H1 (cell line): ENCODE data around the gene NEK9. TPM values are rescaled to one million over a fixed set of nuclear protein-coding genes. Genes with fewer than 3 reads are reported as not detected.

ENCODE experiments used
- CTCF ChIA-PET: fragments of 300-600 bp; sonication (Branson Sonifier 250); formaldehyde crosslinking; loops from one replicate; lab custom pipeline; 2021; ENCODE audit not compliant: partially characterized antibody; lab: Charles Lee
- POLR2A ChIA-PET: fragments of 300-600 bp; sonication (Branson Sonifier 250); formaldehyde crosslinking; loops from one replicate; lab custom pipeline; 2021; ENCODE audit warnings: inconsistent platforms; ENCODE audit not compliant: partially characterized antibody; lab: Charles Lee
- DNase-seq, 2 experiments: peaks; one replicate each; pipeline versions ENCODE4 v3.0.0 to v3.0.0-alpha.2; 2010 to 2022; ENCODE audit warnings: low spot score in 2 of 2, low read depth in 1 of 2, mixed read lengths in 1 of 2
- FAIRE-seq: peaks from 2 replicates; lab custom pipeline; 2011; peaks lifted over from hg19 to GRCh38; lab: Jason Lieb, UNC
- H2AFZ ChIP-seq: 2 replicates; pipeline ENCODE4 v1.8.1; 2012; ENCODE audit warnings: low read length, inconsistent platforms
- H2AK5ac ChIP-seq: 2 replicates; pipeline ENCODE4 v1.6.1; 2013; ENCODE audit warnings: low read depth, low read length
- H2BK120ac ChIP-seq: replicated peaks from 2 replicates; pipeline ENCODE3; 2013; ENCODE audit warnings: low read depth, low read length, inconsistent platforms
- H2BK12ac ChIP-seq: 2 replicates; pipeline ENCODE4 v1.6.1; 2013; ENCODE audit warnings: low read depth, low read length
- H2BK15ac ChIP-seq: 2 replicates; pipeline ENCODE4 v1.6.1; 2013; ENCODE audit warnings: low read length
- H2BK20ac ChIP-seq: 2 replicates; pipeline ENCODE4 v1.6.1; 2013; ENCODE audit warnings: low read length
- H2BK5ac ChIP-seq: 2 replicates; pipeline ENCODE4 v1.6.1; 2013; ENCODE audit warnings: low read depth, low read length
- H3K14ac ChIP-seq: 2 replicates; pipeline ENCODE4 v1.6.1; 2013; ENCODE audit warnings: inconsistent platforms; ENCODE audit not compliant: insufficient read length
- H3K18ac ChIP-seq: 2 replicates; pipeline ENCODE4 v1.6.1; 2013; ENCODE audit warnings: low read length; ENCODE audit errors: extremely low read depth
- H3K23ac ChIP-seq: 2 replicates; pipeline ENCODE4 v1.6.1; 2013; ENCODE audit warnings: inconsistent platforms; ENCODE audit not compliant: insufficient read length
- H3K23me2 ChIP-seq: 2 replicates; pipeline ENCODE4 v1.6.1; 2013; ENCODE audit warnings: low read depth, low read length
- H3K27ac ChIP-seq: 2 replicates; pipeline ENCODE4 v1.6.1; 2011; ENCODE audit warnings: low read depth, low read length, inconsistent platforms
- H3K27me3 ChIP-seq, 4 experiments: replicated peaks in 1 of 4; 1 replicate in 1 of 4; 2 replicates in 3 of 4; pipeline versions ENCODE4 v1.6.1 to v1.8.1; 2011 to 2013; ENCODE audit warnings: low read length in 3 of 4, mild to moderate bottlenecking in 3 of 4, inconsistent platforms in 2 of 4, mixed read lengths in 2 of 4, moderate library complexity in 1 of 4; ENCODE audit not compliant: control insufficient read depth in 3 of 4, insufficient read depth in 3 of 4; ENCODE audit errors: extremely low read depth in 1 of 4
- H3K36me3 ChIP-seq, 4 experiments: 2 replicates each; pipeline versions ENCODE4 v1.6.1 to v1.8.1; 2011 to 2013; ENCODE audit warnings: mild to moderate bottlenecking in 4 of 4, low read length in 3 of 4, moderate library complexity in 2 of 4, control low read depth in 1 of 4, inconsistent platforms in 1 of 4; ENCODE audit not compliant: insufficient read depth in 4 of 4, control insufficient read depth in 2 of 4
- H3K4ac ChIP-seq: replicated peaks from 2 replicates; pipeline ENCODE3; 2013; ENCODE audit warnings: low read length, low read depth, mixed read lengths, inconsistent platforms; ENCODE audit not compliant: insufficient read length
- H3K4me1 ChIP-seq, 4 experiments: replicated peaks in 1 of 4; 1 replicate in 1 of 4; 2 replicates in 3 of 4; pipeline versions ENCODE4 v1.6.1 to v1.8.1; 2011 to 2013; ENCODE audit warnings: low read length in 3 of 4, inconsistent platforms in 2 of 4, mixed read lengths in 1 of 4; ENCODE audit not compliant: insufficient read depth in 4 of 4, control insufficient read depth in 3 of 4
- H3K4me2 ChIP-seq, 2 experiments: 2 replicates each; pipeline versions ENCODE4 v1.6.1 to v1.8.1; 2011 to 2013; ENCODE audit warnings: low read depth in 2 of 2, low read length in 2 of 2, control low read depth in 1 of 2, inconsistent platforms in 1 of 2, mild to moderate bottlenecking in 1 of 2; ENCODE audit not compliant: insufficient read depth in 1 of 2
- H3K4me3 ChIP-seq, 4 experiments: fragments of 200-600, 300-600 bp in 1 of 4; sonication (generic), shearing (Covaris generic), sonication (Bioruptor Twin) in 1 of 4; 2 replicates each; pipeline versions ENCODE4 v1.5.1 to v1.8.1; 2011 to 2016; ENCODE audit warnings: low read length in 4 of 4, low read depth in 3 of 4, control low read depth in 2 of 4, inconsistent platforms in 2 of 4, mild to moderate bottlenecking in 2 of 4, mixed read lengths in 1 of 4, moderate library complexity in 1 of 4; ENCODE audit not compliant: insufficient read depth in 2 of 4; ENCODE audit errors: extremely low read depth in 1 of 4
- H3K56ac ChIP-seq: replicated peaks from 2 replicates; pipeline ENCODE3; 2013; ENCODE audit warnings: low read depth, mild to moderate bottlenecking, mixed read lengths, low read length, inconsistent platforms; ENCODE audit not compliant: insufficient read length
- H3K79me1 ChIP-seq: 2 replicates; pipeline ENCODE4 v1.6.1; 2013; ENCODE audit warnings: low read depth, low read length, control low read depth
- H3K79me2 ChIP-seq, 2 experiments: 2 replicates each; pipeline versions ENCODE4 v1.6.1 to v1.8.1; 2012 to 2013; ENCODE audit warnings: low read length in 2 of 2, mild to moderate bottlenecking in 2 of 2, inconsistent platforms in 1 of 2; ENCODE audit not compliant: insufficient read depth in 2 of 2, control insufficient read depth in 1 of 2
- H3K9ac ChIP-seq, 4 experiments: replicated peaks in 1 of 4; 1 replicate in 1 of 4; 2 replicates in 3 of 4; pipeline versions ENCODE4 v1.6.1 to v1.8.1; 2011 to 2013; ENCODE audit warnings: low read depth in 3 of 4, low read length in 3 of 4, control low read depth in 2 of 4, mild to moderate bottlenecking in 2 of 4, moderate library complexity in 2 of 4, inconsistent platforms in 1 of 4; ENCODE audit errors: extremely low read depth in 1 of 4
- H3K9me3 ChIP-seq, 2 experiments: 2 replicates each; pipeline versions ENCODE4 v1.6.1 to v1.8.1; 2012 to 2013; ENCODE audit warnings: mild to moderate bottlenecking in 2 of 2, moderate library complexity in 2 of 2, control low read depth in 1 of 2, inconsistent platforms in 1 of 2, low read depth in 1 of 2, low read length in 1 of 2, mixed read lengths in 1 of 2; ENCODE audit not compliant: insufficient read depth in 2 of 2
- H4K20me1 ChIP-seq, 2 experiments: replicated peaks in 1 of 2; 2 replicates each; pipeline versions ENCODE3 to v1.8.1; 2011 to 2013; ENCODE audit warnings: inconsistent platforms in 2 of 2, low read length in 2 of 2, mild to moderate bottlenecking in 1 of 2; ENCODE audit not compliant: insufficient read depth in 2 of 2, control insufficient read depth in 1 of 2
- H4K5ac ChIP-seq: 2 replicates; pipeline ENCODE4 v1.6.1; 2013; ENCODE audit warnings: low read length, low read depth, mixed read lengths, inconsistent platforms; ENCODE audit not compliant: insufficient read length
- H4K8ac ChIP-seq: 2 replicates; pipeline ENCODE4 v1.8.0; 2013; ENCODE audit warnings: mild to moderate bottlenecking, moderate library complexity, low read length, inconsistent platforms; ENCODE audit not compliant: insufficient read depth; ENCODE audit errors: extremely low read depth
- H4K91ac ChIP-seq: replicated peaks from 2 replicates; pipeline ENCODE3; 2013; ENCODE audit warnings: low read length, mixed read lengths, inconsistent platforms; ENCODE audit not compliant: insufficient read length
- MAFK ChIP-seq: IDR thresholded peaks from 2 replicates; pipeline ENCODE4 v1.6.1; 2012; ENCODE audit warnings: low read depth, mild to moderate bottlenecking, improper control_type of control experiment, low read length
- TBP ChIP-seq: IDR thresholded peaks from 2 replicates; pipeline ENCODE4 v1.6.1; 2011; ENCODE audit warnings: low read depth, low read length, improper control_type of control experiment
- WGBS, 2 experiments: shearing (Covaris generic) in 1 of 2; methylation state at CpG; one replicate each; pipeline versions ENCODE4 v1.1.6 to v1.1.7; 2013 to 2015; ENCODE audit warnings: low lambda C conversion rate in 2 of 2, mixed read lengths in 2 of 2, inconsistent platforms in 1 of 2, low coverage in 1 of 2, missing lambda C conversion rate in 1 of 2; ENCODE audit not compliant: insufficient replicate concordance in 2 of 2, insufficient coverage in 1 of 2, insufficient read length in 1 of 2; ENCODE audit errors: extremely low coverage in 1 of 2, missing lambda C conversion rate in 1 of 2; 5-methylcytosine and 5-hydroxymethylcytosine counted together
- polyA plus RNA-seq, 7 experiments: library from polyadenylated mRNA; depleted of rRNA in 3 of 7; stranded (reverse) in 5 of 7; unstranded in 2 of 7; fragments of >200 nt in 5 of 7; fragments of 200-250 nt in 2 of 7; gene quantifications; 1 replicate in 5 of 7; 2 replicates in 1 of 7; 4 replicates in 1 of 7; pipeline versions ENCODE4 v1.2.1 to v1.2.3, GENCODE V29; 2011 to 2013; ENCODE audit warnings: missing spikeins in 2 of 7, mixed read lengths in 2 of 7
- total RNA-seq: library from RNA; stranded (reverse); fragmentation: NEBNext Ultra II Directional; extraction: Animal tissue kit (Norgen Biotek cat#: 25700); gene quantifications from 2 replicates; pipeline ENCODE4 v1.2.1, GENCODE V29; 2021

NEK9 gene
- total and polyA plus RNA-seq, 2 of the 8 experiments (the other 6 are each of a cell fraction or from before 2014, with no cell fraction given), result 16.0 to 43.6 TPM

- Histone ChIP-seq H3K23ac (no peak overlapping the region), H3K36me3 (peaks cover 8 to 29% (median 21%) of the 10 kb centered on the region in 4 experiments), H3K9me3 (no peaks in the 10 kb centered on the region), H3K79me2 (no peaks in the 10 kb centered on the region), H4K20me1 (no peaks in the 10 kb centered on the region), H3K23me2 (no peaks in the 10 kb centered on the region), H3K9ac (no peak overlapping the region), H3K4me3 (no peak overlapping the region), H3K4me2 (no peak overlapping the region)
- TF ChIP-seq MAFK (no peak), TBP (no peak)
- TF ChIP-seq, all 59 proteins: peak for 0
- H2BK12ac ChIP-seq, result no peak overlapping the region
- H4K5ac ChIP-seq, result no peak overlapping the region
- no peaks in the 10 kb centered on the region for H3K4me1 ChIP-seq
- no peak overlapping the region for H2BK5ac ChIP-seq
- DNase-seq (no peak), FAIRE-seq (no peak)
- H3K14ac ChIP-seq, result no peak overlapping the region
- H3K56ac ChIP-seq, result no peak overlapping the region
- H3K27ac ChIP-seq, result no peak overlapping the region
- H2AK5ac ChIP-seq, result no peak overlapping the region
- no peak overlapping the region for H3K18ac ChIP-seq
- H2BK20ac ChIP-seq, result no peak overlapping the region
- H3K4ac ChIP-seq, result no peak overlapping the region
- no peaks in the 10 kb centered on the region for H3K27me3 ChIP-seq
- H2AFZ ChIP-seq, result no peak overlapping the region
- no peaks in the 10 kb centered on the region; the same call in 1 of the 2 replicates for H3K79me1 ChIP-seq
- ChIA-PET CTCF (no interaction called here), POLR2A (no interaction called here)
- no peak overlapping the region for H4K91ac ChIP-seq
- no peak overlapping the region for H2BK120ac ChIP-seq
- H4K8ac ChIP-seq, result no peak overlapping the region
- H2BK15ac ChIP-seq, result no peak overlapping the region
- WGBS, 2 experiments, result 96% methylated on average over 2 of the region's 2 CpGs; no CpG with 5 or more reads in 1 of the 2 experiments
Measured at GRCh38 chr14:75119056-75119455, 7.8 kb downstream of the NEK9 start.
